GM23338 (cell line): ENCODE measurements around the gene PPM1E.
A peak's percentile ranks its signal among the peaks of the same experiment; 100 is the strongest.

Experiments used
- POLR2AphosphoS5 ChIP-seq: IDR thresholded peaks from 2 replicates; pipeline ENCODE4 v1.6.1; 2016; ENCODE audit warnings: antibody characterized with exemption, low read depth
- TF ChIP-seq, protein P1 (sequence below), 2 experiments: fragments of 200-600 bp in 1 of 2; sonication (generic) in 1 of 2; conservative IDR thresholded peaks; 2 replicates each; pipeline versions ENCODE4 v1.5.1 to v1.6.1; 2016 to 2017; ENCODE audit warnings: antibody characterized with exemption in 2 of 2, low read depth in 2 of 2, mild to moderate bottlenecking in 2 of 2, moderate library complexity in 1 of 2

DNA sequence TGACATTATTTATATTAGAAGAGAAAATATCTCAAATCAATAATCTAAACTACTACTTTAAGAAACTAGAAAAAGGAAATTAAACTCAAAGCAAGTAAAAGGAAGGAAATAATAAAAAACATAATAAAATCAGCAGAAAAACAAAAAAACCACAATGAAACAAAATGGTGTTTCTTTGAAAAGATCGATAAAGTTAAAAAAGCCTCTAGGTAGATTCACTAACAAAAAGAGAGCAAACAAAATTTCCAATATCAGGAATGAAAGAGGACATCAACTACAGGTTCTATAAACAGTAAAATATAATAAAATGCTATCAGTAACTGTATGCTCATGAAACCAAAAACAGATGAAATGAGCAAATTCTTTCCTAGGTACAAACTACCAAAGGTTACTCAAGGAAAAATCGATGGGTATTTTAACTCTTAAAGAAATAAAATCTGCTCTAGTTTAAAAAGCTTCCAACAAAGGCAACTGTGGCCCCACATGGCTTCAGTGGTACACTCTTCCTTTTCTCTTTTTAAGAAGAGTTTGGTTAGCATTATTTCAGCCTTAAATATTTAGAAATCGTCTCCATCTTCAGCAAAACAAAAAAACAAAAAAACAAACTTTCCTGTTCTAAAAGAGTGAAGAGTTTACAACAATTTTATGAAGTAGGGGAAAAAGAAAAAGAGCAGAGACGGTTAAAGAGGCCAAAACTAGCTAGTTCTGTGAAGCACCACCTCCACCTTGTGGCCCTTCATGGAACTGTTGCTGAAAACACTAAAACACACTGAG is 248.9 kb downstream of the PPM1E start:
- TF ChIP-seq, protein P1, sequence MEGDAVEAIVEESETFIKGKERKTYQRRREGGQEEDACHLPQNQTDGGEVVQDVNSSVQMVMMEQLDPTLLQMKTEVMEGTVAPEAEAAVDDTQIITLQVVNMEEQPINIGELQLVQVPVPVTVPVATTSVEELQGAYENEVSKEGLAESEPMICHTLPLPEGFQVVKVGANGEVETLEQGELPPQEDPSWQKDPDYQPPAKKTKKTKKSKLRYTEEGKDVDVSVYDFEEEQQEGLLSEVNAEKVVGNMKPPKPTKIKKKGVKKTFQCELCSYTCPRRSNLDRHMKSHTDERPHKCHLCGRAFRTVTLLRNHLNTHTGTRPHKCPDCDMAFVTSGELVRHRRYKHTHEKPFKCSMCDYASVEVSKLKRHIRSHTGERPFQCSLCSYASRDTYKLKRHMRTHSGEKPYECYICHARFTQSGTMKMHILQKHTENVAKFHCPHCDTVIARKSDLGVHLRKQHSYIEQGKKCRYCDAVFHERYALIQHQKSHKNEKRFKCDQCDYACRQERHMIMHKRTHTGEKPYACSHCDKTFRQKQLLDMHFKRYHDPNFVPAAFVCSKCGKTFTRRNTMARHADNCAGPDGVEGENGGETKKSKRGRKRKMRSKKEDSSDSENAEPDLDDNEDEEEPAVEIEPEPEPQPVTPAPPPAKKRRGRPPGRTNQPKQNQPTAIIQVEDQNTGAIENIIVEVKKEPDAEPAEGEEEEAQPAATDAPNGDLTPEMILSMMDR (conservative IDR thresholded peaks at IDR 0.05; ENCODE audit: low read depth in 2 of 2), result peak; percentile 92 to 97
- no peak for TF ChIP-seq POLR2AphosphoS5
